Right lobe of liver (tissue), 4 donors: ENCODE results near the gene YBX2.

ENCODE experiments used
- CTCF ChIP-seq, 4 donors: fragments of 200-600 bp in 3 of 4; fragments of 450-650 bp in 1 of 4; IDR thresholded peaks; one replicate each; pipeline versions ENCODE4 v1.5.1 to v1.8.0; 2016 to 2022; ENCODE audit warnings: antibody characterized with exemption in 4 of 4, mild to moderate bottlenecking in 2 of 4
- POLR2A ChIP-seq: fragments of 450-650 bp; IDR thresholded peaks from one replicate; pipeline ENCODE4 v1.6.1; 2017; ENCODE audit warnings: antibody characterized with exemption, mild to moderate bottlenecking
- donor health status: DM: no; HTN: no; CAD: no.
- donor health status: DM: no; HTN: no; CAD: no.
- donor health status: DM: no; HTN: yes; CAD: no.

- no peak for TF ChIP-seq CTCF (IDR thresholded peaks at IDR 0.05)
- TF ChIP-seq POLR2A = peak; percentile 42
Observed at GRCh38 chr17:7308625-7309433, 14.4 kb upstream of the YBX2 start.
